ENCODE measurements around the gene EME2. TPM values are rescaled to one million over a fixed set of nuclear protein-coding genes. Genes with fewer than 3 reads are reported as not detected.

Gene EME2
- total RNA-seq, 1 donor from 2014 or later, result 39.9 TPM

GRCh38 chr16:1766701-1767100 lies 5.9 kb upstream of the EME2 start:
- intact Hi-C loops (cut with micrococcal nuclease), result no loop called here

DNA sequence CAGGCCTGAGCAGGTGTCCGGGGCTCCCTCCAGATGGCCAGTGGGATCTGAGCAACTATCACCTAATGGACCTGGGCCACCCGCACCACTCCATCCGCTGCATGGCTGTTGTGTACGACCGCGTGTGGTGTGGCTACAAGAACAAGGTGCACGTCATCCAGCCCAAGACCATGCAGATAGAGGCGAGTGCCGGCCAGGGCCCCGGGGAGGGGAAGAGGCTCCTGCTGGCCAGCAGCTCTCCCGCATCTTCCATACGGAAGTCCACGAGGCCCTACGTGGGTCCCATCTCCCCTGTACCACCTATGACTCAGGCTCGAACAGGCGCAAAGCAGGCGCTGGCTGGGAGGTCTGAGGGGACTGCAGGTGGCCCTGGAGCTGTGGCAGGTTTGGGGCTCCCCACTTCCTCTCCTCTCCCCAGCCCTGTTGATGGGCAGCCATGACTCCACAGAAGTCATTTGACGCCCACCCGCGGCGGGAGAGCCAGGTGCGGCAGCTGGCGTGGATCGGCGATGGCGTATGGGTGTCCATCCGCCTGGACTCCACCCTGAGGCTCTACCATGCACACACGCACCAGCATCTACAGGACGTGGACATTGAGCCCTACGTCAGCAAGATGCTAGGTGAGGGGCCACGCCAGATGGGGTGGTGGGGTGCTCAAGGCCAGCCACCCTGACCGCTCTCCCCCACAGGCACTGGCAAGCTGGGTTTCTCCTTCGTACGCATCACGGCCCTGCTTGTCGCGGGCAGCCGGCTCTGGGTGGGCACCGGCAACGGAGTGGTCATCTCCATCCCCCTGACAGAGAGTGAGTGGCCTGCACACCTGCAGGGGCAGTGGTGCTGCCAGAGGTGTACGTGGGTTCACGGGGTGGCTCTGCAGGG lies 5.3 kb upstream of the EME2 start:
- intact Hi-C loops (cut with micrococcal nuclease), result no loop called here

- intact Hi-C loops (cut with micrococcal nuclease), result no loop called here
Measured at GRCh38 chr16:1768061-1768766, 4.4 kb upstream of the EME2 start.

DNA sequence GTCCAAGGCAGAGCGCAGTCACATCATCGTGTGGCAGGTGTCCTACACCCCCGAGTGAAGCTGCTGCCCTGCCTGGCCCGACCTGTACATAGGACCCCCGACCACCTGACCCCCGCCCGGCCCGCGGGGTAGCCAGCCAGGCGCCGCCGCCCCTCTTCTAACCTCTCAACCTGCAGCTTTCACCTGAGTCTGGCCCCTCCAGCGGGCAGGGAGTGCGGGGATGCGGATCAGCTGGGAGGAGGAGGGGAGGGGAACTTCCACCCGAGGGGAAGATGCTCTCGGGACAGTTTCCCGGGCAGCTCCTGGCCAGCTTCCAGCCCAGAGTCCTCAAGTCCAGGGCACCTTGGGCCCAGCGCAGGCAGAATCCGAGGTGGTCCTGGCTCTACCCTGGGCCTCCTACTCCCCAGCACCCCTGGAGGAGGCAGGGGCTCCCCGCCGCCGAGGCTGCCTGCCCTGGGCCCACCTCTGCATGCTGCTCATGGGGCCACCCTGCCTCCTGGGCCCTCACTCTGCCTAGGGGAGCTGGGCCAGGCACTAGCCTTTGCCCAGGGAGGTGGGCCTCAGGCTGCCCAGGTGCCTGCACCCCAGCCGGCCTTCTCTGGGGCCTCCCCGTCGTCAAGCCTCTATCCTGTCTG lies 3.7 kb upstream of the EME2 start:
- intact Hi-C loops (cut with micrococcal nuclease), result no loop called here

GRCh38 chr16:1769402-1770300 lies 3.0 kb upstream of the EME2 start:
- intact Hi-C loops (cut with micrococcal nuclease), result loop anchor here (5.0 to 10.0 kb wide), 4 partner anchors 235 to 903 kb away; partner anchors contain the start of gene TMEM204

DNA sequence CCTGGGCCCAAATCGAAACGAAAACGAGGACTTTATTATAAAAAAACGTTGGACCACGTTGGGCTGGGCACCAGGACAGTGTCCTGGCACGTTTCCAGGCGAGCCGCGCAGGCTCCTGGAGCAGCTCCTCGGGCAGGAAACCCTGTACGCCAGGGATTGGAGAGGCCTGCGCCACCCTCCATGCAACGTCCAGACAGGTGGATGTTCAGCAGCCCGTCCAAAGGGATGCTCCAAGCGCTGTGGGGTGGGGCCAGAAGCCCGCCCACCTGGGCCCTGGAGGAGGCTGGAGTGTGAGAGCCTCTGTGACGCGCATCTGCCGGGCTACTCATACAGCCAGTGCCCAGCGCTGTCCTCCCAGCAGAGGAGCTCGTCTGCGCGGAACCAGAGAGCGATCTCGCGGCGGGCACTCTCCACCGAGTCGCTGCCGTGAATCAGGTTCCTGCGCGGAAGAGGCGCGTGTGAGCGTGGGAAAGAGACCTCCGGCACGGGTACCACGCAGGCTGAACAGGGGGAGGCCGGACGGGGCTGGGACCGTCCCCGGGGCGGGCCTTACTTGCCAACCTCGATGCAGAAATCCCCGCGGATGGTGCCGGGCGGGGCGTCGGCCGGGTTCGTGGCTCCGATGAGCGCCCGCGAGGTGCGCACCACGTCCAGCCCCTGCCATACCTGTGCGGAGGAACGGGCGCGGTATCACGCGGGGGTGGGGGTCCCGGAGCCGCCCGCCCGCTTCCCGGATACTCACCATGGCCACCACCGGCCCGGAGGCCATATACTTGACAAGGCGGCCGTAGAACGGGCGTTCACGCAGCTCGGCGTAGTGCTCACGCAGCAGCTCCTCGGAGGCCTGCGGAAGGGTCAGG lies 2.1 kb upstream of the EME2 start:
- intact Hi-C loops (cut with micrococcal nuclease), result loop anchor here (1.0 to 10.0 kb wide), 6 partner anchors 63 to 902 kb away; partner anchors contain the start of genes TMEM204 and UQCC4

DNA sequence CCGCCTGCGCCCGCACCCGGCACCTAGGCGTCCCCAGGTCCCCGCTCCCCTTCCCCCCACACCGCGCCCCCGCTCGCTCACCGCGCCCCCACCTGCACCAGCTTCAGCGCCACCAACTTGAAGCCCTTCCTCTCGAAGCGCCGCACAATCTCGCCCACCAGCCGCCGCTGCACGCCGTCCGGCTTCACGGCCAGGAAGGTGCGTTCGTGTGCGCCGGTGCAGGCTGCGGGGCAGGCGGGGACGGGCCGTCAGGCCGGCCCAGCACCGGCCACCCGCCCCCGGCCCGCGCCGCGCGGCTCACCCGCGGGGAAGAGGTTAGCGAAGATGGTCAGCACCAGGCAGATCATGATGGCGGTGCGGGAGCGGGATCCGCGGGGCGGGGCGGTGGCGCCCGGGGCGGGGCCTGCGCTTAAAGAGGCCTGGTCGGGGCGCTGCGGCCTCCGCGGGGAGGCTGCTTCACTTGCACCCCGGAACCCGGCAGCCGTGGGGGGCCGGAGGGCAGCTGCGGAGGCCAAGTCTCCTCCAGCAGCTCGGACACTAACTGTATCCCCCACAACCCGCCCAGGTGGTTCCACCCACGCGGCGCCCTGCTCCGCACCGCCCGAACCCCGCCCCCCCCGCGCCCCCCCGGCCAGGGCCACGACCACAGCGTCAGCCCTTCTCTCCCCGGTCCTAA lies 1.3 kb upstream of the EME2 start, which contains the start of gene NME3:
Gene NME3 (minus strand): TSS at position 356 of the 676 bp plus-strand sequence. CDS start 9 bp downstream, at position 347.
- intact Hi-C loops (cut with micrococcal nuclease), result loop anchor here (1.0 to 10.0 kb wide), 6 partner anchors 64 to 901 kb away; partner anchors contain the start of genes TMEM204 and UQCC4

DNA sequence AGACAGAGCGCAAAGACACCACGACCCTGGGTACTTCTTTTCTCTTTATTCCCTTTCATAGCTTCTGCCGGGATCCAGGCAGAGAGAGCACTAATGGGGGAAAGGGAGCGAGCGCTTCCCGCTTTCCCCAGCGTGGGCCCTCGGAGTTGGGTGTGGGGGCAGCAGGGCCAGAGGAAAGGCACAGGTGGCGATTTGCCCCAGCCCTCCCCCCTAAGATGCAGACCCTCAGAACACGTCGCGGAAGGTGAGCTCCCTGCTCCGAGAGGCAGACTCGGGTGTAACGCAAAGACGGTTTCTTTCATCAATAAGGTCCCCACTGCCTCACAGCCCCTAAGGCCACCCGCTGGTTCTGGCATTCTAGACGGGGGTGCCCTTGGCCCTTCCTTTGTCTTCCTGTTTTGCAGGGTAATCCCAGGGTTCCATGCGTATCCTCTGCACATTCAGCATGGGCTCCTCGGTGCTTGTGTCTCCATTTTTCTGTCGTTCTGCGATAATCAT lies 697 bp upstream of the EME2 start:
- intact Hi-C loops (cut with micrococcal nuclease), result loop anchor here (1.0 to 10.0 kb wide), 10 partner anchors 55 to 900 kb away; partner anchors contain the start of genes CLCN7, CRAMP1, FAHD1 and HAGH

GRCh38 chr16:1772908-1773702 lies 495 bp downstream of the EME2 start, which contains the start of gene MRPS34:
TSS of gene MRPS34 (minus strand) at chr16:1773134. CDS start at chr16:1773119, 15 bp downstream.
- intact Hi-C loops (cut with micrococcal nuclease), result loop anchor here (1.0 to 10.0 kb wide), 10 partner anchors 9 to 899 kb away; partner anchors contain the start of genes CLCN7, CRAMP1, FAHD1 and HAGH

DNA sequence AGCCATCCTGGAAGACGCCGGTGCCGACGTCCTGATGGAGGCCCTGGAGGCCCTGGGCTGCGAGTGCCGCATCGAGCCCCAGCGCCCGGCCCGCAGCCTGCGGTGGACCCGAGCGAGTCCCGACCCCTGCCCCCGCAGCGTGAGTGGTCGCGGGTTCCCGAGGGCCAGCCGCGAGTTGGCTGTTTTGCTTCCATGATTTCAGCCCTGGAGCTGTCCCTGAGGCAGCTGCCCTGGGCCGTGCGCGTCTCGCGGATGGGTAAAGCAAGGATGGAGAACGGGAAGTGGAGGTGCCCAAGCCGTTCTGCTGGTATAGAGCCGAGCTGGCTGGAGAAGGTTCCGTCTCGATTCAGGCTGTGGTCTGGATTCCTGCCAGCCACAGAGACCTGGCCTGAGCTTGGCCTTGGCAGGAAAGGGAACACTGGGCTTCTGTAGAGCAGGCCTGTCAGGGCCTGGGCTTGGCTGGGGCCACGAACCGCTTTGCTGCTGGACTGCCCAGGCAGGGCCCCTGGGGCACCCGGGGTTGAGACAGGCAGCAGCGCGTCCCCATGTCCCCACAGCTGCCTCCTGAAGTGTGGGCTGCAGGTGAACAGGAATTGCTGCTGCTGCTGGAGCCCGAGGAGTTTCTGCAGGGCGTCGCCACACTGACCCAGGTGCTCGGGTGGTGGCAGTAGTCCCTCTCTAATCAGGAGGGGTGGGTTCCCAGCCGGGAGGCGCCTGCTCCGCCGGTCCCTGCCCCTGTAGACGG lies 1.3 kb downstream of the EME2 start:
- intact Hi-C loops (cut with micrococcal nuclease), result loop anchor here (1.0 to 10.0 kb wide), 10 partner anchors 8 to 898 kb away; partner anchors contain the start of genes CLCN7, CRAMP1, FAHD1 and HAGH

DNA sequence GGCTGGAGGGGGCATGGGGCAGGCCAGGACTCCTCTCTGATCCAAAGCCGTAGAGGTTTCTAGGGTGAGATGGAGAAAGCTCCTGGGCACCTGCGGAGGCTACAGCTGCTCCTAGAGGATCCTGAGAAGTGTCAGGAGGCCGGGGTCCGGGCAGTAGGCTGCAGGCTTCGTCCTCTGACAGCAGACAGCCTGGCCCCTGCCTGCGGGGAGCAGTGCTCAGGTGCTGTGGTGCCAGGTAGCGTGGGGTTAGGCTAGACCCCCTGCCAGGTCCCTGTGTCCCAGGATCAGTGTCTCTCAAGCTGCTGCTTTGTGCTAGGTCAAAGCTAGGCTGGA lies 1.8 kb downstream of the EME2 start:
- intact Hi-C loops (cut with micrococcal nuclease), result loop anchor here (5.0 to 10.0 kb wide), 4 partner anchors 240 to 898 kb away; partner anchors contain the start of gene TMEM204

- intact Hi-C loops (cut with micrococcal nuclease), result loop anchor here (10.0 kb wide), 1 partner anchor 240 kb away; the partner anchor contains the start of gene TMEM204
Measured at GRCh38 chr16:1775006-1775845, 2.6 kb downstream of the EME2 start.

DNA sequence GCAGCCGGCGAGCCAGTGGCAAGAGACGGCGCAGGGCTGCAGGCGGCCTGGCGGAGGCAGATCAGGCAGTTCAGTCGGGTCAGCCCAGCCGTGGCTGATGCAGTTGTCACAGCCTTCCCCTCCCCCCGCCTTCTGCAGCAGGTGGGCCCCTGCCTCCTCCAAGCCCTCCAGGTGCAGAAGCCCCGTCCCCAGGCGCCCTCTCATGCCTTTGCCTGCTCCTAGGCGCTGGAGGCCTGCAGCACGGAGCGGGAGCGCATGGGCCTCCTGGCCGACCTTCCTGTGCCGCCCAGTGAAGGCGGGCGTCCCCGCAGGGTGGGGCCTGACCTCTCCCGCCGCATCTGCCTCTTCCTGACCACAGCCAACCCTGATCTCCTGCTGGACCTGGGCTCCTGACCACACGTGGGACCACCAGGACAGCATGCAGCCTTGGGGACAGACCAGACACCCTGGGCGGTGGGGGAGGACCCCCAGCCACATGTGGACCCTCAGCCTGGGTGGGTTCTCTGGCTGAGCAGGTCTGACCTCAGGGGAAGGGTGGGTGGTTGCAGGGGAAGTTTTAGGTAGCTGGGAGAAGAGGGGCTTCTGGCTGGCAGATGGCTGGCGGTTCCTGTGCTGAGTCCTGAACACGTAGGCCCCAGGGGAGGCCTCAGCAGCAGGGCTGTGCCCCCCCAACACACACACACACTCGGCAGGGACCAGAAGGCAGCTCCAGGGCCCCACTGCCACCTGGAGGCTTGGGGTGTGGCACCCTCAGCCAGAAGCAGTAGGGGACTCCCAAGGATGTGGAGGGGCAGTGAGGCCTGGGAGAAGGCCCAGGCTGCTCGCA lies 3.4 kb downstream of the EME2 start:
- intact Hi-C loops (cut with micrococcal nuclease), result loop anchor here (10.0 kb wide), 1 partner anchor 241 kb away; the partner anchor contains the start of gene TMEM204

DNA sequence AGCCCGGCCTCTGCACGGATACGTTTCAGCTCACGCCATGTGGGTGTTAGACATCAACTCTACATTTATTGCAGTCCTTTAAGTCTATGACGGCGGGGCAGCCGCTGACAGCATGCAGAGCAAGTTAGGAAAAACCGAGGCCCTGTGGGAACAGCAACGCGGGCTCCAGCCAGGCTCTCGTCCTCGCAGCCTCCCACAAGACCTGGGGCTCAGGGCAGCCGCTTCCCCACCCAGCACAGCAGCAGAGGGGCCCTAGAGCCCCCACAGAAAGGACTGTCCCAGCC lies 4.0 kb downstream of the EME2 start:
- intact Hi-C loops (cut with micrococcal nuclease), result loop anchor here (10.0 kb wide), 1 partner anchor 242 kb away; the partner anchor contains the start of gene TMEM204

DNA sequence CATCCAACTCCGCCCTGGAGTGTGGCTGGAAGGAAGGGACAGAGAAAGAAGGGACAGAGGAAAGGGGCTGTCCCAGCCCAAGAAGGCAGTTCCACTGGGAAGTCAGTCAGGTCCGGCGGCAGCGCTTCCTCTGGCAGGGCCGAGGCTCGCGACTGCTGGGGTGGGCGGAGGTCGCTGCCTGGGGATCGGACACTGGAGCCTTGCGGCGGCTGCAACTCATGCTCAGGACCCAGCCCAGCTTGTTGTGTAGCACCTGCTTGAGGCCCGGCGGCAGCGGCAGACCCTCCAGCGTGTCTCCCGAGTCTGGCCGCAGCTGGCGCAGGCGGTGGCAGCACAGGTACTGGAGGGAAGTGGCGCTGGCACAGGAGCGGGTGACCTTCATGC lies 4.4 kb downstream of the EME2 start:
- intact Hi-C loops (cut with micrococcal nuclease), result loop anchor here (10.0 kb wide), 1 partner anchor 242 kb away; the partner anchor contains the start of gene TMEM204

Measured in T-helper 1 cell treated with Interleukin-12 subunit alpha and Interleukin-12 subunit beta and Interleukin-4 antibody, amounts not matched to agents 30 ng/mL and 1 ng/mL, for 36 hours (primary cell).